Neural progenitor cell (in vitro differentiated cells): ENCODE results near the gene CYTH1. TPM values are rescaled to one million over a fixed set of nuclear protein-coding genes. Genes with fewer than 3 reads are reported as not detected.

ENCODE experiments used
- DNase-seq: peaks from one replicate; pipeline ENCODE4 v3.0.0-alpha.2; 2016; ENCODE audit warnings: low spot score
- H2AFZ ChIP-seq: fragments of 200-600 bp; sonication (generic); replicated peaks from 2 replicates; pipeline ENCODE4 v1.6.1; 2016; ENCODE audit warnings: antibody characterized with exemption
- H3F3A ChIP-seq: fragments of 200-600 bp; sonication (generic); 2 replicates; pipeline ENCODE4 v1.6.1; 2016; ENCODE audit warnings: antibody characterized with exemption, low read depth
- H3K27ac ChIP-seq: fragments of 200-600 bp; sonication (generic); 2 replicates; pipeline ENCODE4 v1.5.1; 2016; ENCODE audit warnings: mild to moderate bottlenecking
- H3K27me3 ChIP-seq: fragments of 200-600 bp; sonication (generic); 2 replicates; pipeline ENCODE4 v1.6.1; 2016; ENCODE audit warnings: mild to moderate bottlenecking, moderate library complexity
- H3K36me3 ChIP-seq: fragments of 200-600 bp; sonication (generic); 2 replicates; pipeline ENCODE4 v1.5.1; 2016
- H3K4me1 ChIP-seq: fragments of 200-600 bp; sonication (generic); 2 replicates; pipeline ENCODE4 v1.6.1; 2016; ENCODE audit warnings: mixed run types
- H3K4me2 ChIP-seq: fragments of 200-600 bp; sonication (generic); 2 replicates; pipeline ENCODE4 v1.6.1; 2016
- H3K4me3 ChIP-seq: fragments of 200-600 bp; sonication (generic); 2 replicates; pipeline ENCODE4 v1.5.1; 2016
- H3K79me2 ChIP-seq: fragments of 200-600 bp; sonication (generic); 2 replicates; pipeline ENCODE4 v1.6.1; 2016; ENCODE audit warnings: low read depth
- H3K9ac ChIP-seq: fragments of 200-600 bp; sonication (generic); 2 replicates; pipeline ENCODE4 v1.6.1; 2016
- H3K9me3 ChIP-seq: fragments of 200-600 bp; sonication (generic); 2 replicates; pipeline ENCODE4 v1.5.1; 2016; ENCODE audit warnings: low read depth
- H4K20me1 ChIP-seq: fragments of 200-600 bp; sonication (generic); 2 replicates; pipeline ENCODE4 v1.6.1; 2016; ENCODE audit warnings: low read depth
- H3K27ac Mint-ChIP-seq: 3 replicates; pipeline ENCODE4 v1.8.0; 2021; ENCODE audit warnings: mixed read lengths
- H3K27me3 Mint-ChIP-seq: 2 replicates; pipeline ENCODE4 v1.8.0; 2022; ENCODE audit warnings: low read depth, mild to moderate bottlenecking, inconsistent platforms, moderate library complexity, mixed read lengths; ENCODE audit not compliant: insufficient read depth
- H3K36me3 Mint-ChIP-seq: 3 replicates; pipeline ENCODE4 v1.8.0; 2021; ENCODE audit warnings: mixed read lengths
- H3K4me1 Mint-ChIP-seq: 3 replicates; pipeline ENCODE4 v1.8.0; 2021; ENCODE audit warnings: mixed read lengths
- H3K4me3 Mint-ChIP-seq: 3 replicates; pipeline ENCODE4 v1.8.0; 2021; ENCODE audit warnings: mild to moderate bottlenecking, moderate library complexity, mixed read lengths
- H3K9me3 Mint-ChIP-seq: 3 replicates; pipeline ENCODE4 v1.8.0; 2020; ENCODE audit warnings: mixed read lengths
- CTCF ChIP-seq: fragments of 200-600 bp; sonication (generic); IDR thresholded peaks from 2 replicates; pipeline ENCODE4 v1.5.1; 2017; ENCODE audit warnings: antibody characterized with exemption, mild to moderate bottlenecking
- EZH2 ChIP-seq: fragments of 200-600 bp; sonication (generic); IDR thresholded peaks from 2 replicates; pipeline ENCODE4 v1.6.1; 2017; ENCODE audit warnings: antibody characterized with exemption, mild to moderate bottlenecking, moderate library complexity
- EZH2phosphoT487 ChIP-seq: fragments of 200-600 bp; sonication (generic); IDR thresholded peaks from 2 replicates; pipeline ENCODE4 v1.6.1; 2017; ENCODE audit warnings: antibody characterized with exemption
- total RNA-seq: library from RNA; depleted of rRNA; stranded (reverse); fragments of >200 nt; gene quantifications from 2 replicates; pipeline ENCODE4 v1.2.3, GENCODE V29; 2015; ENCODE audit warnings: low replicate concordance

The CYTH1 gene
- total RNA-seq, 1 donor from 2014 or later = 14.8 TPM

DNA sequence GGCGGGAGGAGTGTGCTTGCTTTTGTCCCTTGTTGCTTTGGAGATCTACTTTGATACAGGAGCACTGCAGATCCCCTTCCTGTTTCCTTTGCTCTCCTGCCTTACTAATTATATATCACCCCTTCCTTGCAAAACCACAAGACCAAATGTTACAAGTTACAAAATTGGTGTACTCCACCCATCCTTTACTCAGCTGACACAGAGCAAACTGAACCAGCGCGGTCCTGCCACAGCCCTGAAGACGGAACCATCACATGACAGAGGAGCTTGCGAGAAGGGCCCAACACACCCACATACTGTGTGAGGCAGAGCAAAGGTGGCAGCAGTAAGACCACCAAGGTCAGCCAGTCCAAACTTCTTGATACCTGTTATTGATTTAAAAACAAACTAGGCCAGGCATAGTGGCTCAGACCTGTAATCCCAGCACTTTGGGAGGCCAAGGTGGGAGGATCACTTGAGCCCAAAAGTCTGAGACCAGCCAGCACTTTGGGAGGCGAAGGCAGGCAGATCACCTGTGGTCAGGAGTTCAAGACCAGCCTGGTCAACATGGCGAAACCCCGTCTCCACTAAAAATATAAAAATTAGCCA lies 33.2 kb downstream of the CYTH1 start:
- H3K4me3 ChIP-seq = no peak overlapping the region
- no peaks in the 10 kb centered on the region for H3K9me3 ChIP-seq
- H4K20me1 ChIP-seq = no peaks in the 10 kb centered on the region
- no peak overlapping the region for H3K9ac ChIP-seq
- no peak for TF ChIP-seq EZH2phosphoT487
- no peak for TF ChIP-seq CTCF
- no peak for TF ChIP-seq EZH2
- H2AFZ ChIP-seq = no peak overlapping the region
- Mint-ChIP-seq H3K27ac (no peak overlapping the region), H3K36me3 (no peaks in the 10 kb centered on the region), H3K4me3 (no peak overlapping the region), H3K4me1 (peaks cover 2% of the 10 kb centered on the region), H3K9me3 (no peaks in the 10 kb centered on the region), H3K27me3 (no peaks in the 10 kb centered on the region)
- H3K4me2 ChIP-seq = no peak overlapping the region
- no peaks in the 10 kb centered on the region for H3K79me2 ChIP-seq
- DNase-seq = no peak
- no peaks in the 10 kb centered on the region for H3K36me3 ChIP-seq
- no peak overlapping the region for H3K27ac ChIP-seq
- no peaks in the 10 kb centered on the region for H3K4me1 ChIP-seq
- H3K27me3 ChIP-seq = no peaks in the 10 kb centered on the region
- H3F3A ChIP-seq = no peaks in the 10 kb centered on the region

DNA sequence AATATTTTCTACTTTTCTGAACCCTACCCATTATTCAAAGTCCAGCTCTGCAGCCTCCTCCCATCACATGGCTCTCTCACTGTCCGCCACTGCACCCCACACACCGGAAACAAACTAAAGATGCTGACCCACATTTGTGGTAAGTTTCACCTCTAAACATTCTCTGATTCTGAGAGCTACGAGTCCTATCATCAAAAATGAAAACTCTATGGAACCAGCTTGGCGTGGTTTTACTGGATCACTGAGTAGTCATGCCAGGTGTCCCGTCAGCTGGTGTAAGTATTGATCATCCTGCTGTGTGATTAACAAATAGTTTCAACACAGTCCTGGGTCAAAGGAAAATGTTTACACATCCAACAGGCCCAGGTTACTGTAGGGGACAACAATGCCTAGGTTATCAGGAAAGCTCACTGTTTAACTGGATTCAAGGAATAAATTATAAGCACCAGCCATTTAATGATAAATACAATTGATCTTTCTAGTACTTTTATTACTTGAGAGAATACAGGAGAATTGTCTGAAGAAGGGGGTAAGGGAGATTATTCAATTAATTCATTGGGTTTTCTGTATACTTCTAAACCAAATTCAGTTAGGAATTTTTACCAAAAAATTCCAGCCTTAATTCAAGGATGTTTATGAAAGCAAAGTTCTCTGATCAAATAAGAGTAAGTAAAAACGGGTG lies 33.9 kb downstream of the CYTH1 start:
- Histone ChIP-seq H3K4me2 (no peak overlapping the region), H2AFZ (no peak overlapping the region), H3K9me3 (no peaks in the 10 kb centered on the region), H3K79me2 (no peaks in the 10 kb centered on the region), H3K27me3 (no peaks in the 10 kb centered on the region), H3K36me3 (no peaks in the 10 kb centered on the region), H4K20me1 (no peaks in the 10 kb centered on the region), H3K4me1 (no peaks in the 10 kb centered on the region), H3K27ac (no peak overlapping the region), H3K4me3 (no peak overlapping the region), H3F3A (no peaks in the 10 kb centered on the region), H3K9ac (no peak overlapping the region)
- Mint-ChIP-seq H3K9me3 (no peaks in the 10 kb centered on the region), H3K4me1 (peaks cover 2% of the 10 kb centered on the region), H3K27me3 (no peaks in the 10 kb centered on the region), H3K27ac (no peak overlapping the region), H3K36me3 (no peaks in the 10 kb centered on the region), H3K4me3 (no peak overlapping the region)
- no peak for TF ChIP-seq EZH2
- no peak for TF ChIP-seq CTCF
- TF ChIP-seq EZH2phosphoT487 = no peak
- DNase-seq = no peak

DNA sequence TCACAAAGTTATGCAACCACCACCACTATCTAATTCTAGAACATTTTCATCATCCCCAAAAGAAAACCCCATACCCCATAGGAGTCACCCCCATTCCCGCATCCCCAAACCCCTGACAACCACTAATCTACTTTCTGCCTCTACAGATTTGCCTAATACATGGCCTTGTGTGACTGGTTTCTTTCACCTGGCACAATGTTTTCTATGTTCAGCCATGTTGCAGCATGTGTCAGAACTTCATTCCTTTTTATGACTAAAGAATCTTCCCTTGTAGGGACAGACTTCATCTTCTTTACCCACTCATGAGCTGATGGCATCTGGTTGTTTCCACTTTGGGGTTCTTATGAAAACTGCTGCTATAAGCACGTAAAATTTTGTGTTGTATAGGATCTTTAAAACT lies 34.6 kb downstream of the CYTH1 start:
- H3K27ac Mint-ChIP-seq = no peak overlapping the region

More for the DNA sequence above, 34.6 kb downstream of the CYTH1 start:
- H2AFZ ChIP-seq = no peak overlapping the region
- no peaks in the 10 kb centered on the region for H3K27me3 Mint-ChIP-seq
- peaks cover 2% of the 10 kb centered on the region for H3K4me1 Mint-ChIP-seq
- no peaks in the 10 kb centered on the region for H3K36me3 Mint-ChIP-seq
- DNase-seq = no peak
- H3K4me3 Mint-ChIP-seq = no peak overlapping the region
- H3K36me3 ChIP-seq = no peaks in the 10 kb centered on the region
- no peaks in the 10 kb centered on the region for H4K20me1 ChIP-seq
- TF ChIP-seq CTCF (no peak), EZH2phosphoT487 (no peak), EZH2 (no peak)
- H3K4me2 ChIP-seq = no peak overlapping the region
- H3K9ac ChIP-seq = no peak overlapping the region
- no peak overlapping the region for H3K27ac ChIP-seq
- H3K9me3 Mint-ChIP-seq = no peaks in the 10 kb centered on the region
- H3K79me2 ChIP-seq = no peaks in the 10 kb centered on the region
- H3K9me3 ChIP-seq = no peaks in the 10 kb centered on the region
- no peaks in the 10 kb centered on the region for H3F3A ChIP-seq
- H3K4me1 ChIP-seq = no peaks in the 10 kb centered on the region
- H3K27me3 ChIP-seq = no peaks in the 10 kb centered on the region
- no peak overlapping the region for H3K4me3 ChIP-seq
